GM18499 (cell line): ENCODE results near the gene TRPV3.
"Not testable (repeated sequence)": the region's sequence is repeated elsewhere in the genome, so short reads cannot be mapped to it uniquely, and the experiment has no call there.

ENCODE experiments used
- ATAC-seq: cut with Tn5 transposase; IDR thresholded peaks from one replicate; pipeline ENCODE4 v1.9.1; 2021; ENCODE audit warnings: moderate number of reproducible peaks; ENCODE audit not compliant: insufficient read depth, unreplicated experiment

TRPV3 gene

GRCh38 chr17:3527896-3528295, 29.7 kb downstream of the TRPV3 start:
- ATAC-seq: no peak

GRCh38 chr17:3527468-3527867, 30.1 kb downstream of the TRPV3 start:
- no peak for ATAC-seq

- ATAC-seq: no peak
These were observed 30.6 kb downstream of the TRPV3 start for GRCh38 chr17:3526971-3527370.

- no peak for ATAC-seq
These were observed 31.1 kb downstream of the TRPV3 start for GRCh38 chr17:3526491-3526890.

GRCh38 chr17:3524024-3524423, 33.6 kb downstream of the TRPV3 start:
- ATAC-seq: no peak

- not testable (repeated sequence) for ATAC-seq
These were observed 38.1 kb downstream of the TRPV3 start for GRCh38 chr17:3519472-3519871.

- no peak for ATAC-seq
These were observed 42.7 kb downstream of the TRPV3 start for GRCh38 chr17:3514873-3515272.

- ATAC-seq: not testable (repeated sequence)
These were observed 43.4 kb downstream of the TRPV3 start for GRCh38 chr17:3514167-3514566.

- no peak for ATAC-seq
These were observed 44.1 kb downstream of the TRPV3 start for GRCh38 chr17:3513305-3514035.

- ATAC-seq: no peak
These were observed 45.0 kb downstream of the TRPV3 start for GRCh38 chr17:3512505-3513171.

GRCh38 chr17:3511852-3512504, 45.6 kb downstream of the TRPV3 start:
- ATAC-seq: no peak

- ATAC-seq: no peak
These were observed 47.5 kb downstream of the TRPV3 start for GRCh38 chr17:3510090-3510489.

GRCh38 chr17:3507869-3508268, 49.7 kb downstream of the TRPV3 start:
- ATAC-seq: no peak

GRCh38 chr17:3507071-3507470, 50.5 kb downstream of the TRPV3 start:
- ATAC-seq: no peak

- no peak for ATAC-seq
These were observed 51.6 kb downstream of the TRPV3 start for GRCh38 chr17:3506054-3506453.

- no peak for ATAC-seq
These were observed 52.6 kb downstream of the TRPV3 start for GRCh38 chr17:3505008-3505407.

GRCh38 chr17:3503285-3503684, 54.3 kb downstream of the TRPV3 start:
- ATAC-seq: no peak

- ATAC-seq: no peak
These were observed 55.1 kb downstream of the TRPV3 start for GRCh38 chr17:3502466-3502865.

- ATAC-seq: no peak
These were observed 56.3 kb downstream of the TRPV3 start for GRCh38 chr17:3501344-3501743.

GRCh38 chr17:3497101-3497500, 60.5 kb downstream of the TRPV3 start:
- no peak for ATAC-seq

GRCh38 chr17:3485481-3486068, 72.0 kb downstream of the TRPV3 start:
- ATAC-seq: no peak
